KMS-11 (cell line): ENCODE results near the gene AR.

ENCODE experiments used
- H2AFZ ChIP-seq: fragments of 200-600 bp; sonication (generic); 2 replicates; pipeline ENCODE4 v1.6.1; 2016; ENCODE audit warnings: antibody characterized with exemption, mixed run types, low read depth
- H3K27ac ChIP-seq: fragments of 200-600 bp; sonication (generic); 2 replicates; pipeline ENCODE4 v1.6.1; 2016; ENCODE audit warnings: mild to moderate bottlenecking, mixed run types
- H3K27me3 ChIP-seq: fragments of 200-600 bp; sonication (generic); 2 replicates; pipeline ENCODE4 v1.6.1; 2017; ENCODE audit warnings: mild to moderate bottlenecking, low read depth, mixed run types, moderate library complexity; ENCODE audit not compliant: insufficient read depth
- H3K36me3 ChIP-seq: fragments of 200-600 bp; sonication (generic); 2 replicates; pipeline ENCODE4 v1.6.1; 2017; ENCODE audit warnings: mild to moderate bottlenecking, mixed run types; ENCODE audit not compliant: insufficient read depth
- H3K4me1 ChIP-seq: fragments of 200-600 bp; sonication (generic); 2 replicates; pipeline ENCODE4 v1.6.1; 2016; ENCODE audit warnings: mild to moderate bottlenecking, low read depth, mixed run types; ENCODE audit not compliant: poor library complexity, severe bottlenecking
- H3K4me2 ChIP-seq: fragments of 200-600 bp; sonication (generic); 2 replicates; pipeline ENCODE4 v1.7.0; 2016; ENCODE audit warnings: mild to moderate bottlenecking, mixed run types
- H3K4me3 ChIP-seq: fragments of 200-600 bp; sonication (generic); IDR thresholded peaks from 2 replicates; pipeline ENCODE4 v1.6.1; 2017; ENCODE audit warnings: low read depth, low read length, mixed read lengths; ENCODE audit not compliant: insufficient read depth
- H3K79me2 ChIP-seq: fragments of 200-600 bp; sonication (generic); 2 replicates; pipeline ENCODE4 v1.6.1; 2016; ENCODE audit warnings: low read depth, mixed run types; ENCODE audit not compliant: insufficient read depth
- H3K9ac ChIP-seq: fragments of 200-600 bp; sonication (generic); 2 replicates; pipeline ENCODE4 v1.6.1; 2016; ENCODE audit warnings: mild to moderate bottlenecking, mixed run types
- H4K20me1 ChIP-seq: fragments of 200-600 bp; sonication (generic); 2 replicates; pipeline ENCODE4 v1.6.1; 2016; ENCODE audit warnings: mild to moderate bottlenecking, mixed run types; ENCODE audit not compliant: insufficient read depth
- CTCF ChIP-seq: fragments of 200-600 bp; sonication (generic); conservative IDR thresholded peaks from 2 replicates; pipeline ENCODE4 v1.6.1; 2017; ENCODE audit warnings: low read depth, mild to moderate bottlenecking, antibody characterized with exemption, low read length, moderate library complexity, mixed read lengths

The AR gene

DNA sequence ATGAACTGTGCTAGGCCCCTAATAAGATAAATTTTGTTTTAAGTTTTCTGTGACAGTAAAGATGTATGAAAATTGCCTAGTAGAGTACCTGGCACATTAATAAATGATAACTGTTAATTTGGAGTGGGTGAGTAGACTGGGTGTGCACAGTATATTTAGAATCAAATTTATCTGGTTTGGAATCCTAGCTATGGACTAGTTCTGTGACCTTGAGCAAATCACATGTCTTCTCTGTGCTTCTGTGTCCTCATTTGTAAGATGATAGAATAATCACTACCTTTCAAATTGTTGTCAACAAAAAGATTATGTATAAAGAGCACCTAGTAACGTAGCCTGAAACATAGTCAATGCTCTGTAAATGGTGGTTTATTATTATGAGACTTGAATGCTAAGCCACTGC lies 170.2 kb downstream of the AR start:
- H3K79me2 ChIP-seq = no peaks in the 10 kb centered on the region
- H3K27me3 ChIP-seq = no peaks in the 10 kb centered on the region

DNA sequence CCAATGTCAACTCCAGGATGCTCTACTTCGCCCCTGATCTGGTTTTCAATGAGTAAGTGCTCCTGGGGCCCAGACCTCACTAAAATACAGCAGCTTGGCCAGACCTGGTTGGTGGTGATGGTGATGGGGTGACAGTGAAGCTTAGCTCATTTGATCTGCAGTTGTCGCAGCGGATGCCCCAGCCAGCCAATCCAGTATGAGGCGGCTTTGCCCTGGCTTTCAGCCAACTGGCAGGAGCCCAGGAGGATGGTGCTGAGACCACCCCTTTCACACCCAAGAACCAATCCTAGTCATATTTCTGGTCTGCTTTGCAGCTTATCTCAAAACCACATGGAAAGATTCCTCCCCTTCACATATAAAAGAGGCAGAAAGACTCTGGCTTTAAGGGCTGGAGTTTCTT lies 173.8 kb downstream of the AR start:
- H4K20me1 ChIP-seq = no peaks in the 10 kb centered on the region
- H3K79me2 ChIP-seq = no peaks in the 10 kb centered on the region
- H3K36me3 ChIP-seq = no peaks in the 10 kb centered on the region
- no peaks in the 10 kb centered on the region for H3K4me1 ChIP-seq
- H3K27ac ChIP-seq = no peak overlapping the region
- H2AFZ ChIP-seq = no peak overlapping the region
- no peak for TF ChIP-seq CTCF
- H3K4me3 ChIP-seq = no peak overlapping the region
- no peaks in the 10 kb centered on the region for H3K27me3 ChIP-seq
- no peak overlapping the region for H3K9ac ChIP-seq
- no peak overlapping the region for H3K4me2 ChIP-seq

More for the DNA sequence above, 170.2 kb downstream of the AR start:
- Histone ChIP-seq H3K36me3 (no peaks in the 10 kb centered on the region), H3K4me3 (no peak overlapping the region), H2AFZ (no peak overlapping the region), H3K27ac (no peak overlapping the region), H3K4me2 (no peak overlapping the region), H3K9ac (no peak overlapping the region), H3K4me1 (no peaks in the 10 kb centered on the region), H4K20me1 (no peaks in the 10 kb centered on the region)
- no peak for TF ChIP-seq CTCF

- no peak overlapping the region for H3K4me2 ChIP-seq
- no peaks in the 10 kb centered on the region for H4K20me1 ChIP-seq
- TF ChIP-seq CTCF = no peak
- no peak overlapping the region for H3K27ac ChIP-seq
- H3K79me2 ChIP-seq = no peaks in the 10 kb centered on the region
- no peak overlapping the region for H2AFZ ChIP-seq
- H3K4me3 ChIP-seq = no peak overlapping the region
- H3K27me3 ChIP-seq = no peaks in the 10 kb centered on the region
- H3K36me3 ChIP-seq = no peaks in the 10 kb centered on the region
- no peak overlapping the region for H3K9ac ChIP-seq
- H3K4me1 ChIP-seq = no peaks in the 10 kb centered on the region
These were observed 175.1 kb downstream of the AR start for GRCh38 chrX:67718926-67719325.

DNA sequence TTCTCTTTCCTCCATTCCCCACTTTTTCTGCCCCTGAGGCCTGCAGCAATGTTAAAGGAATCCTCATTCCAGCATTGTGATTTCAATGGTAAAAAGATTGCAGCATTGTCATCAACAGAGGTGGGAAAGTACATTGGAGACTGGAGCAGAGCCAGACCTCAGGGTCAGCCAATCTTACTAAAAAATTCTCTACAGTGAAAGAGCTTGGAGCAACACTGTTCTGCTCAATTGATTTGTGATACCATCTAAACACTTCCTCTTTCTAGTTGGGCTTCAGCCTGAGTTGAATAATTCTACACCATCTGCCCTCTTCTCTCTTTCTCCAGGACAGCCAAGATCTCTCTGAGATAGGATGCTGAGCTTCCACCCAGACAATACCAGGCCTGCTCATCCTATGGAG lies 176.5 kb downstream of the AR start:
- no peaks in the 10 kb centered on the region for H3K4me1 ChIP-seq

More for the DNA sequence above, 176.5 kb downstream of the AR start:
- H4K20me1 ChIP-seq = no peaks in the 10 kb centered on the region
- H3K27ac ChIP-seq = no peak overlapping the region
- no peaks in the 10 kb centered on the region for H3K36me3 ChIP-seq
- H2AFZ ChIP-seq = no peak overlapping the region
- H3K27me3 ChIP-seq = no peaks in the 10 kb centered on the region
- H3K79me2 ChIP-seq = no peaks in the 10 kb centered on the region
- H3K4me3 ChIP-seq = no peak overlapping the region
- H3K4me2 ChIP-seq = no peak overlapping the region
- TF ChIP-seq CTCF = no peak
- H3K9ac ChIP-seq = no peak overlapping the region
